Keratinocyte (primary cell): ENCODE results near the gene SYK. TPM values are rescaled to one million over a fixed set of nuclear protein-coding genes. Genes with fewer than 3 reads are reported as not detected.
"Not testable (repeated sequence)": the region's sequence is repeated elsewhere in the genome, so short reads cannot be mapped to it uniquely, and the experiment has no call there.

ENCODE experiments used
- DNase-seq: peaks from one replicate; pipeline ENCODE4 v3.0.0-alpha.2; 2011; ENCODE audit warnings: low read depth, missing footprints, low spot score
- FAIRE-seq: peaks from 2 replicates; lab custom pipeline; 2011; peaks lifted over from hg19 to GRCh38; lab: Jason Lieb, UNC
- H2AFZ ChIP-seq: 2 replicates; pipeline ENCODE4 v1.6.0; 2012; ENCODE audit warnings: low read length, control low read depth, inconsistent platforms; ENCODE audit not compliant: control insufficient read depth
- H3K27ac ChIP-seq: 2 replicates; pipeline ENCODE4 v1.5.1; 2011; ENCODE audit warnings: low read length; ENCODE audit not compliant: control insufficient read depth, insufficient read depth
- H3K27me3 ChIP-seq: 3 replicates; pipeline ENCODE4 v1.6.0; 2011; ENCODE audit warnings: low read length; ENCODE audit not compliant: control insufficient read depth, insufficient read depth; ENCODE audit errors: extremely low read depth
- H3K36me3 ChIP-seq, 2 experiments: 2 replicates in 1 of 2; 3 replicates in 1 of 2; pipeline ENCODE4 v1.5.1; 2011; ENCODE audit warnings: low read length in 2 of 2, mild to moderate bottlenecking in 1 of 2; ENCODE audit not compliant: control insufficient read depth in 2 of 2, insufficient read depth in 2 of 2; ENCODE audit errors: extremely low read depth in 1 of 2
- H3K4me1 ChIP-seq: 3 replicates; pipeline ENCODE4 v1.5.1; 2011; ENCODE audit warnings: low read length; ENCODE audit not compliant: control insufficient read depth, insufficient read depth; ENCODE audit errors: extremely low read depth
- H3K4me2 ChIP-seq: 3 replicates; pipeline ENCODE4 v1.6.0; 2011; ENCODE audit warnings: low read depth, low read length; ENCODE audit not compliant: control insufficient read depth, insufficient read depth; ENCODE audit errors: extremely low read depth
- H3K4me3 ChIP-seq, 3 experiments: fragments of 200-600 bp in 1 of 3; sonication (generic) in 1 of 3; 2 replicates in 2 of 3; 3 replicates in 1 of 3; pipeline ENCODE4 v1.5.1; 2011 to 2016; ENCODE audit warnings: low read length in 3 of 3, mild to moderate bottlenecking in 3 of 3, control low read depth in 2 of 3, inconsistent platforms in 1 of 3, low read depth in 1 of 3, mixed read lengths in 1 of 3, mixed run types in 1 of 3, moderate library complexity in 1 of 3; ENCODE audit not compliant: control insufficient read depth in 2 of 3, insufficient read depth in 2 of 3; ENCODE audit errors: extremely low read depth in 1 of 3
- H3K79me2 ChIP-seq: 2 replicates; pipeline ENCODE4 v1.6.0; 2012; ENCODE audit warnings: low read length; ENCODE audit not compliant: control insufficient read depth, insufficient read depth
- H3K9ac ChIP-seq: 3 replicates; pipeline ENCODE4 v1.6.0; 2011; ENCODE audit warnings: low read length; ENCODE audit not compliant: control insufficient read depth, insufficient read depth; ENCODE audit errors: extremely low read depth
- H3K9me1 ChIP-seq: 3 replicates; pipeline ENCODE4 v1.6.0; 2011; ENCODE audit warnings: low read length; ENCODE audit not compliant: control insufficient read depth, insufficient read depth; ENCODE audit errors: extremely low read depth
- H3K9me3 ChIP-seq: 2 replicates; pipeline ENCODE4 v1.5.1; 2012; ENCODE audit warnings: low read depth, low read length; ENCODE audit not compliant: control insufficient read depth
- H4K20me1 ChIP-seq: 3 replicates; pipeline ENCODE4 v1.6.0; 2011; ENCODE audit warnings: low read length; ENCODE audit not compliant: control insufficient read depth, insufficient read depth; ENCODE audit errors: extremely low read depth
- EZH2 ChIP-seq: IDR thresholded peaks from one replicate; pipeline ENCODE4 v1.6.1; 2012; ENCODE audit warnings: inconsistent platforms, mild to moderate bottlenecking, low read length, moderate library complexity
- dilution Hi-C: fragments of 300-500 bp; cut with MboI; formaldehyde crosslinking; loops from one replicate; pipeline ENCODE4 v1.7.0; 2020; ENCODE audit warnings: low sequenced_read_pairs; ENCODE audit not compliant: extremely low pct_ligation_motif_present
- polyA plus RNA-seq, 5 experiments: library from polyadenylated mRNA; depleted of rRNA in 3 of 5; stranded (reverse) in 3 of 5; stranded (forward) in 1 of 5; unstranded in 1 of 5; fragments of >200 nt; gene quantifications; 1 replicate in 1 of 5; 2 replicates in 3 of 5; 3 replicates in 1 of 5; pipeline versions ENCODE4 v1.2.1 to v1.2.3, GENCODE V29; 2011 to 2012; ENCODE audit warnings: missing spikeins in 2 of 5, low read depth in 1 of 5, low replicate concordance in 1 of 5
- TF ChIP-seq, protein P1 (sequence below), 3 experiments: IDR thresholded peaks in 1 of 3; conservative IDR thresholded peaks in 1 of 3; optimal IDR thresholded peaks in 1 of 3; 2 replicates in 2 of 3; 3 replicates in 1 of 3; pipeline versions ENCODE3 to v1.5.1; 2011; ENCODE audit warnings: low read length in 3 of 3, mild to moderate bottlenecking in 3 of 3, moderate library complexity in 2 of 3, control low read depth in 1 of 3, inconsistent platforms in 1 of 3; ENCODE audit not compliant: insufficient read depth in 2 of 3; ENCODE audit errors: extremely low read depth in 1 of 3

Gene SYK
- polyA plus RNA-seq, 1 donor (not counting 4 experiments of a cell fraction or from before 2014, with no cell fraction given): 2.0 TPM

- no peaks in the 10 kb centered on the region for H3K4me1 ChIP-seq
- no peaks in the 10 kb centered on the region for H3K27me3 ChIP-seq
- no peaks in the 10 kb centered on the region for H4K20me1 ChIP-seq
- TF ChIP-seq, protein P1, sequence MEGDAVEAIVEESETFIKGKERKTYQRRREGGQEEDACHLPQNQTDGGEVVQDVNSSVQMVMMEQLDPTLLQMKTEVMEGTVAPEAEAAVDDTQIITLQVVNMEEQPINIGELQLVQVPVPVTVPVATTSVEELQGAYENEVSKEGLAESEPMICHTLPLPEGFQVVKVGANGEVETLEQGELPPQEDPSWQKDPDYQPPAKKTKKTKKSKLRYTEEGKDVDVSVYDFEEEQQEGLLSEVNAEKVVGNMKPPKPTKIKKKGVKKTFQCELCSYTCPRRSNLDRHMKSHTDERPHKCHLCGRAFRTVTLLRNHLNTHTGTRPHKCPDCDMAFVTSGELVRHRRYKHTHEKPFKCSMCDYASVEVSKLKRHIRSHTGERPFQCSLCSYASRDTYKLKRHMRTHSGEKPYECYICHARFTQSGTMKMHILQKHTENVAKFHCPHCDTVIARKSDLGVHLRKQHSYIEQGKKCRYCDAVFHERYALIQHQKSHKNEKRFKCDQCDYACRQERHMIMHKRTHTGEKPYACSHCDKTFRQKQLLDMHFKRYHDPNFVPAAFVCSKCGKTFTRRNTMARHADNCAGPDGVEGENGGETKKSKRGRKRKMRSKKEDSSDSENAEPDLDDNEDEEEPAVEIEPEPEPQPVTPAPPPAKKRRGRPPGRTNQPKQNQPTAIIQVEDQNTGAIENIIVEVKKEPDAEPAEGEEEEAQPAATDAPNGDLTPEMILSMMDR (optimal IDR thresholded peaks at IDR 0.05 in 1 of 3, IDR thresholded peaks at IDR 0.05 in 1 of 3, conservative IDR thresholded peaks at IDR 0.05 in 1 of 3; ENCODE audit: extremely low read depth in 1 of 3, insufficient read depth in 2 of 3, low read length in 3 of 3): no peak
- no peak for TF ChIP-seq EZH2
- no peak overlapping the region for H3K4me2 ChIP-seq
- no peaks in the 10 kb centered on the region for H3K79me2 ChIP-seq
- DNase-seq (no peak), FAIRE-seq (no peak)
- dilution Hi-C loops: no loop called here
- H3K4me3 ChIP-seq: no peak overlapping the region
- no peaks in the 10 kb centered on the region for H3K9me1 ChIP-seq
- peaks cover 3 to 4% of the 10 kb centered on the region in 2 experiments for H3K36me3 ChIP-seq
- no peak overlapping the region for H3K27ac ChIP-seq
- no peak overlapping the region for H3K9ac ChIP-seq
- no peak overlapping the region for H2AFZ ChIP-seq
- H3K9me3 ChIP-seq: peaks cover 1% of the 10 kb centered on the region
Measured at GRCh38 chr9:90884178-90884577, 82.6 kb downstream of the SYK start.

- H3K36me3 ChIP-seq, H4K20me1 ChIP-seq, H3K4me2 ChIP-seq, H3K9ac ChIP-seq, H3K4me1 ChIP-seq, H3K27me3 ChIP-seq, H3K9me3 ChIP-seq, FAIRE-seq, H2AFZ ChIP-seq, H3K27ac ChIP-seq, H3K4me3 ChIP-seq, H3K9me1 ChIP-seq, H3K79me2 ChIP-seq, dilution Hi-C loops, DNase-seq: not testable (repeated sequence)
Measured at GRCh38 chr9:90886868-90887267, 85.2 kb downstream of the SYK start.

DNA sequence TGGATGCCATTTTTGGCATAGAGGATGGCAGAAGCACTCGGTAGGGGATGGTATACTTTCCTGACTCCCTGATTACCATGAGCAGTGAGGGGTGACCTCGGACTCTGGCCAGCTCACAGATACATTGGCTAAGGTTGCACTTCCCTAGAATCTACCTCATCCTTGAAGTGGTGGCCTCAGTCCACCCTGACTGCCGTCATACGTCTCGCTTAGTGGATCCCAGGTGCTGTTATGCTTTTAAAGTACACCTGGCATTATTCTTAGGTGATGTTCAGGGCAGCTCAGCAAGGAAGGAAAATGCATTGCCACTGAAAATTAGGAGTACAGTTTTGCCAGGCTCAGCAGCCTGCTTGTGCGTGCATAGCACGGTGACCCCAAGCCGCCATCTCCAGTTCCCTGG, 87.3 kb downstream of the SYK start:
- no peak overlapping the region for H3K4me2 ChIP-seq
- H3K27ac ChIP-seq: no peak overlapping the region
- H3K79me2 ChIP-seq: no peaks in the 10 kb centered on the region
- FAIRE-seq (no peak), DNase-seq (no peak)
- TF ChIP-seq EZH2: no peak
- TF ChIP-seq, protein P1 (optimal IDR thresholded peaks at IDR 0.05 in 1 of 3, IDR thresholded peaks at IDR 0.05 in 1 of 3, conservative IDR thresholded peaks at IDR 0.05 in 1 of 3; ENCODE audit: extremely low read depth in 1 of 3, insufficient read depth in 2 of 3, low read length in 3 of 3): no peak
- peaks cover 2 to 3% of the 10 kb centered on the region in 2 experiments for H3K36me3 ChIP-seq
- H3K4me1 ChIP-seq: no peaks in the 10 kb centered on the region
- peaks cover 1% of the 10 kb centered on the region for H3K9me3 ChIP-seq
- no peaks in the 10 kb centered on the region for H3K9me1 ChIP-seq
- no peaks in the 10 kb centered on the region for H3K27me3 ChIP-seq
- no peaks in the 10 kb centered on the region for H4K20me1 ChIP-seq
- H3K4me3 ChIP-seq: no peak overlapping the region
- dilution Hi-C loops: no loop called here
- H3K9ac ChIP-seq: no peak overlapping the region
- no peak overlapping the region for H2AFZ ChIP-seq
